Muscle layer of colon (tissue), 2 donors: ENCODE data around the gene B4GALNT3.
"Not testable (repeated sequence)": the region's sequence is repeated elsewhere in the genome, so short reads cannot be mapped to it uniquely, and the experiment has no call there.

Experiments
- H3K27ac ChIP-seq: one replicate; pipeline ENCODE4 v1.7.0; 2013; ENCODE audit warnings: low read depth, mild to moderate bottlenecking, low read length, moderate library complexity
- H3K27me3 ChIP-seq, 2 donors: one replicate each; pipeline ENCODE4 v1.7.0; 2013; ENCODE audit warnings: low read length in 2 of 2, mild to moderate bottlenecking in 2 of 2; ENCODE audit not compliant: insufficient read depth in 2 of 2, control insufficient read depth in 1 of 2
- H3K36me3 ChIP-seq: one replicate; pipeline ENCODE4 v1.7.0; 2013; ENCODE audit warnings: mild to moderate bottlenecking, low read length; ENCODE audit not compliant: insufficient read depth
- H3K4me1 ChIP-seq: one replicate; pipeline ENCODE4 v1.7.0; 2013; ENCODE audit warnings: mild to moderate bottlenecking, low read length; ENCODE audit not compliant: insufficient read depth
- H3K4me3 ChIP-seq, 2 donors: one replicate each; pipeline ENCODE4 v1.7.0; 2013; ENCODE audit warnings: low read length in 2 of 2, low read depth in 1 of 2, mild to moderate bottlenecking in 1 of 2, moderate library complexity in 1 of 2
- H3K9ac ChIP-seq: one replicate; pipeline ENCODE4 v1.7.0; 2013; ENCODE audit warnings: low read length
- H3K9me3 ChIP-seq: one replicate; pipeline ENCODE4 v1.7.0; 2013; ENCODE audit warnings: mild to moderate bottlenecking, low read length
- donor health status: abdominal sarcoma.
- donor health status: Adenocarcinoma of cecum.

B4GALNT3 gene

DNA sequence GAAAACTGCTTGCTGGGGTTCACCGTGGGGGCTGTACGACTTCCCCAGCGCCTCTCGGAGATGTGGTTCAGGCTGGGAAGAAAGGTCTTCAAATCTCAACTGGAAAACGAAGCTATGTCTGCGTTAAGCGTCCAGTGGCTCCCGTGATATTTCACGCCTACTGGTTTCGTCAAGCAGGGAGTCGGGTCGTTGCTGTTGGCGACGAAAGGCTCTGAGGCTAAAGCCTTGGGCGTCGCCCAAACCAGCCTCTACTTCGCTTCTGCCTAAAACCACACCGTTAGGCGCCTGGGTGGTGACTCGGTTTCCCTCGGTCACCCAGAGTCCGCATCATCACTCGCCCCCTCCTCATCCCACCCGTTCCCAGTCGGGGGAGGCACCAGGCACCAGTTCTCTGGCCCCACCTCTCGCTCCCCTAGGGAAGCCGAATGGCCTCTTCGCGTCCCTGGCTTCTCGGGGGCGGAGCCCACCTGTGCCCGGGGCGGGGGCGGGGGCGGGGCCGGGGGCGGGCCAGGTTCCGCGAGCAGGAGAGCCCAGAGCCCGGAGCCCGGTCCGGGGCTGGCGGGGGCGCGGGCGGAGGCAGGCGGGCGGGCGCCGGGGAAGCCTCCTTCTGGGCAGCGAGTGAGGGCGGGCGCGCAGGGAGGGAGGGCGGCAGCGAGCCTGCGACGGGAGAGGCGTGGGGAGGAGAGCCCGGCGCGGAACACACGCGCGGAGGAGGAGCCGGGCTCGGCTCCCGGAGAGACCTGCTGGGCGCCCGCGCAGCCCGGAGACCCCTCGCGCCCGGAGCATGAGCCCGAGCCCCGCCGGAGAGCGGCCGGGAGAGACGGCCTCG, at the start of gene B4GALNT3:
Gene B4GALNT3, plus strand, starts transcription at position 510 of the 829 bp plus-strand sequence. CDS start 438 bp downstream, outside the sequence.
- Histone ChIP-seq H3K9ac (no peak within 1 kb of the TSS), H3K4me1 (peaks cover 7% of the 10 kb centered on the region), H3K4me3 (peak within 1 kb of the TSS; percentile 48 to 54), H3K27ac (no peak within 1 kb of the TSS), H3K9me3 (no peaks in the 10 kb centered on the region), H3K27me3 (peaks cover 32 to 34% of the 10 kb centered on the region in 2 donors), H3K36me3 (no peaks in the 10 kb centered on the region)

DNA sequence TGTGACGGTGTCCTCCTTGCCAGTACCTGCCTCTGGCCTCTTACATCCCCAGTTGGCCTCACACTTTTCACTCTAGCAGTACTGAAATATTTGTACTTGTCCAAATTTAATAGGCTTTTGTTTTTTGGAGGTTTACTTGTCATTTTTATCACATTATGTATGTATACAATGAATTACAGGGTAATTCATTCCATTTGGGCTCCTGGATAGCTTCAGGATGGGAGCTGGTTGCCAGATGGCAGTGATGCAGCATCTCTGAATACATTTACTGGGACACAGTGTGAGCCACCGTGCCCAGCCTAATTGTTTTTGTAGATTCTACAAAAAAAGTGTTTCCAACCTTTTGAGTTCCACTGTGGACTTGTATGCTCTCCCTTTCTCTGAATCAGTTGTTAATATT, 44.9 kb upstream of the B4GALNT3 start:
- Histone ChIP-seq H3K4me3 (no peak overlapping the region), H3K27ac (no peak overlapping the region), H3K4me1 (no peaks in the 10 kb centered on the region), H3K9ac (no peak overlapping the region), H3K27me3 (no peaks in the 10 kb centered on the region), H3K36me3 (peaks cover 15% of the 10 kb centered on the region), H3K9me3 (no peaks in the 10 kb centered on the region)

DNA sequence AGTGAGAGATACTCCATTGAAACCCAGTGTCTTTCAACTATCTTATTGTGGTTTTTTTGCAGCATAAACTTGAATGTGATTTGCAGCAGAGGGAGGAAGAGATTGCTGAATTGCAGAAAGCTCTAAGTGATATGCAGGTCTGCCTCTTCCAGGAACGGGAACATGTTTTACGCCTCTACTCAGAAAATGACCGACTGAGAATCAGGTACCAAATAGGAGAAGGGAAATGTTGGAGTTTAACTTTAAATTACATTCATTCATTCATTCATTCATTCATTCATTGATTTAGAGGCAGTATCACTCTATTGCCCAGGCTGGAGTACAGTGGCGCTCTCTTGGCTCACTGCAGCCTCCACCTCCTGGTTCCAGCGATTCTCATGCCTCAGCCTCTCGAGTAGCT, 41.3 kb upstream of the B4GALNT3 start:
- Histone ChIP-seq H3K9ac (no peak overlapping the region), H3K9me3 (no peaks in the 10 kb centered on the region), H3K4me1 (no peaks in the 10 kb centered on the region), H3K36me3 (peaks cover 15% of the 10 kb centered on the region), H3K4me3 (no peak overlapping the region), H3K27ac (no peak overlapping the region), H3K27me3 (no peaks in the 10 kb centered on the region)

DNA sequence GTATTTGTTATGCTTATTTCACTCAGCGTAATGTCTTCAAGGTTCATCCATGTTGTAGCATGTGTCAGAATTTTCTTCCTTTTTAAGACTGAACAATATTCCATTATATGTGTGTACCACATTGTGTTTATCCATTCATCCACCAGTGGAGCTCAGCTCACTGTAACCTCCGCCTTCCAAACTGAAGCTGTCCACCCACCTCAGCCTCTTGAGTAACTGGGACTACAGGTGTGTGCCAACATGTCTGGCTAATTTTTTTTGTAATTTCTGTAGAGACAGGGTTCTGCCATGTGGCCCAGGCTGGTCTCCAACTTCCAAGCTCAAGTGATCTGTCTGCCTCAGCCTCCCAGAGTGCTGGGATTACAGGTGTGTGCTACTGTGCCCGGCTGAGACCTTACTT, 37.2 kb upstream of the B4GALNT3 start:
- H3K27ac ChIP-seq = no peak overlapping the region
- no peaks in the 10 kb centered on the region for H3K27me3 ChIP-seq
- H3K4me1 ChIP-seq = no peaks in the 10 kb centered on the region
- no peak overlapping the region for H3K4me3 ChIP-seq
- H3K36me3 ChIP-seq = peaks cover 19% of the 10 kb centered on the region
- H3K9me3 ChIP-seq = no peaks in the 10 kb centered on the region
- H3K9ac ChIP-seq = no peak overlapping the region

DNA sequence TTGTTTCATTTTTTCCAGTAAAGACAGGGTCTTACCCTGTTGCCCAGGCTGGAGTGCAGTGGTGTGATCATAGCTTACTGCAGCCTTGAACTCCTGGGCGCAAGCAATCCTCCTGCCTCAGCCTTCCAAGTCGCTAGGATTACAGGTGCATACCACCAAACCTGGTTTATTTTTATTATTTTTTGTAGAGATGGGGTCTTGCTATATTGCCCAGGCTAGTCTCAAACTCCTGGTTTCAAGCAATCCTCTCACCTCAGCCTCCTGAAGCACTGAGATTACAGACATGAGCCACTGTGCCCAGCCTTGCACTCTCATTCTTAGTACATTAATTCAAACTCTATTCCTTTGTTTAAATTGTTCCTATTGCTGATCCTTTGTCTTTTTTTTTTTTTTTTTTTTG, 24.0 kb upstream of the B4GALNT3 start:
- H3K4me1 ChIP-seq, H3K9ac ChIP-seq, H3K27me3 ChIP-seq, H3K4me3 ChIP-seq, H3K9me3 ChIP-seq, H3K27ac ChIP-seq: not testable (repeated sequence)
- H3K36me3 ChIP-seq = peaks cover 14% of the 10 kb centered on the region

DNA sequence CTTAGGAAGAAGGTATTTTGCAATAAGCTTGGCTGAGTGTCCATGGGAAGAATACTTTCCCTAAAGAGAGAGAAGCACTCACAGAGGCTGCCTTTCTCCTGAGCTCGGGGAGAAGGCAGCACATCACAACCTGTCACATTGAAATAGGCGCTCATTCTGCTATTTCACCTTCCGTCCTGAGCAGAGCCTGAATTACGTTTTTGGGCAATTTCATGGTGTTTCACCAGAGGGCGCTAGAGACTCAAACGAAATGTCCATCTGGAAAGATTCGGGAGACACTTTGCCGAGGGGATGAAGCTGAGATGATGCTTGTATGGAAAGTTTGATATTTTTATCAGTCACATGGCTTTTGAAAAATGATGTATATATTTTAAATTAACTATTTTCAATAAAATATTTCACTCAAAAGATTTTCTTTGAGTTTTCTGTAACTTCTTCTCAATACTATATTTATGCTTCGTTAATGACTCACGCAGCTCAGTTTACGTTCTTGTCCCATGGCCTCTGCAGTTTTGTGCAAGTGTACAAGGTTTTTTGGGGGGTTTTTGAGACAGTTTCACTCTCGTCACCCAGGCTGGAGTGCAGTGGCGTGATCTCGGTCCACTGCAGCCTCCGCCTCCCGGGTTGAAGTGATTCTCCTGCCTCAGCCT, 17.4 kb upstream of the B4GALNT3 start:
- Histone ChIP-seq H3K27me3 (no peaks in the 10 kb centered on the region), H3K9me3 (no peaks in the 10 kb centered on the region), H3K27ac (no peak overlapping the region), H3K36me3 (peaks cover under 1% of the 10 kb centered on the region), H3K9ac (no peak overlapping the region), H3K4me1 (no peaks in the 10 kb centered on the region), H3K4me3 (no peak overlapping the region)

DNA sequence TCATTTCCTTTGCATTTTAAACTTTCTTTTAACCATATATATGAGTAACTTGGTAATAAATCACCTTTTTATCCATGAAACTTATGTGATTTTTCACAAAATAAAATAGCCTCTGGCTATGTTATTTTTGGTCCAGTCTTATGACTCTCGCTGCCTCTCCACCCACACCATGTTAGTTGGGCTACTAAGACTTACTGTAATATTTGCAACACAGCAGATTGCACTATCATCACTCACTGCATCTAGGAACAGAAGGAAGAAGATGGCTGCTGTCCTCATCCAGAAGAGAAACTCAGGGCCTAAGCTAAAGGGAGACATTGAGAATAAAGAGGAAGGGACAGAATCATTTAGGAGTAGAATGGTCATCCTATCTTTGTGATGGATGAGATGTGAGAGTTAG, 12.6 kb upstream of the B4GALNT3 start:
- H3K4me1 ChIP-seq = no peaks in the 10 kb centered on the region
- no peak overlapping the region for H3K27ac ChIP-seq
- peaks cover 0 to 8% of the 10 kb centered on the region in 2 donors for H3K27me3 ChIP-seq
- no peak overlapping the region for H3K9ac ChIP-seq
- H3K4me3 ChIP-seq = no peak overlapping the region
- no peaks in the 10 kb centered on the region for H3K9me3 ChIP-seq
- no peaks in the 10 kb centered on the region for H3K36me3 ChIP-seq

DNA sequence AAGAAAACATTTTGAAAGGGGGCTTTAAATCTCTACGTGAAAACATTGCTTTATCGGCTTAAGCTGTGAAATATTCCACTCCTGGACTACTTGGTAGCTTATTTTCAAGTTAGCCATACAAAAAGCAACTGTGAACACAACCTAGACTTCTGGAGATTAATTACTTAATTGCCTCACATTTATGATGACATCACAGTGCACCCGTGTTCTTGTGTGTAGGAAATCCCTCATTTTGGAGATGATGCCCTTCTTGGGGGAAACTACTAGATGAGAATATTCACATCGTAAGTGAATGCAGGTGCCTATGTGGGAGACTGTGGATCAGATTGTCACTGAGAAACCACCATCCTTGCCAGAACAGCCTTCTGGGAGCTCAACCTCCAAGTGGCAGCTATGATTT, 10.5 kb upstream of the B4GALNT3 start:
- H3K9me3 ChIP-seq = no peaks in the 10 kb centered on the region
- no peak overlapping the region for H3K27ac ChIP-seq
- no peaks in the 10 kb centered on the region for H3K4me1 ChIP-seq
- no peak overlapping the region for H3K9ac ChIP-seq
- H3K27me3 ChIP-seq = peaks cover 0 to 8% of the 10 kb centered on the region in 2 donors
- no peak overlapping the region for H3K4me3 ChIP-seq
- H3K36me3 ChIP-seq = no peaks in the 10 kb centered on the region

DNA sequence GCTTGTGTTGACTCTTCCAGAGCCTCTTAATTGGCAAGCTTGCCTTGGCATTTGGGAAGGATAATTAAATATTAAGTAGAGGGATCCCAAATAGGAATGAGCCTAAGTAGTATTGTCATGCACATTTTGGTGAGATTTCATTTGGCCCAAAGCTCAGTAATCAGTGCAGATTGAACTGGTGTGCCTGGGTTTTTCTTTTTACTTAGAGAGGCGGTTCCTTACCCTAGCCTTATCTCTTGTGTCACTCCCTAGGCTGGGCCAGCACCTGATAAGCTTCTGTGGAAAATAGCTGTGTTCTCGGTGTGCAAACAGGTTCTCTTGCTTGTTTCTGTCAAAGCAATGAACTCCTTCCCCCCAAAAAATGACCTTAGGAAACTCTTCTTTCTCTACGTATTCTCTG, 9.3 kb upstream of the B4GALNT3 start:
- Histone ChIP-seq H3K36me3 (no peaks in the 10 kb centered on the region), H3K27ac (no peak overlapping the region), H3K9ac (no peak overlapping the region), H3K9me3 (no peaks in the 10 kb centered on the region), H3K4me1 (no peaks in the 10 kb centered on the region), H3K27me3 (peaks cover 0 to 10% of the 10 kb centered on the region in 2 donors), H3K4me3 (no peak overlapping the region)

DNA sequence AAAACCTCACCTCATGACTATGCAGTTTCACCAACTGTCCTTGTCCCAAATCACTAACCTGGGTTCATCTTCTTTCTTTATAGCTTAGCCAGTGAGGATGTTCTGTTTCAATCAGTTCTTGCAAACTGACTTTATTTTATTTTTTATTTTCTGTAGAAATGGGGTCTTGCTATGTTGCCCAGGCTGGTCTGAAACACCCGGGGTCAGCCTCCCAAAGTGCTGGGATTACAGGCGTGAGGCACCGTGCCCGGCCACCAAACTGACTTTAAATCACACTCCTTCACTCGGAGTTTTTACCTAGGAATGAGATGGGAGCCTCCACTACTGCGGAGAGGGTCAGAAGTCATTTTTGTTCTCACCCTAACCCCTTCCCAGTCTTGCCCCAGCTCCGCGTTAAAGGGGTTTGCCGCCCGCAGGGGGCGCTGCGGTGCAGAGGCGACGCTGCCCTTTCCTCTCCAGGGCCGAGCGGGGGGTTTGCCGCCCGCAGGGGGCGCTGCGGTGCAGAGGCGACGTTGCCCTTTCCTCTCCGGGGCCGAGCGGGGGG, 7.0 kb upstream of the B4GALNT3 start:
- Histone ChIP-seq H3K27ac (no peak overlapping the region), H3K9ac (no peak overlapping the region), H3K4me1 (no peaks in the 10 kb centered on the region), H3K27me3 (peaks cover 10 to 13% of the 10 kb centered on the region in 2 donors), H3K9me3 (no peaks in the 10 kb centered on the region), H3K4me3 (no peak overlapping the region), H3K36me3 (no peaks in the 10 kb centered on the region)

DNA sequence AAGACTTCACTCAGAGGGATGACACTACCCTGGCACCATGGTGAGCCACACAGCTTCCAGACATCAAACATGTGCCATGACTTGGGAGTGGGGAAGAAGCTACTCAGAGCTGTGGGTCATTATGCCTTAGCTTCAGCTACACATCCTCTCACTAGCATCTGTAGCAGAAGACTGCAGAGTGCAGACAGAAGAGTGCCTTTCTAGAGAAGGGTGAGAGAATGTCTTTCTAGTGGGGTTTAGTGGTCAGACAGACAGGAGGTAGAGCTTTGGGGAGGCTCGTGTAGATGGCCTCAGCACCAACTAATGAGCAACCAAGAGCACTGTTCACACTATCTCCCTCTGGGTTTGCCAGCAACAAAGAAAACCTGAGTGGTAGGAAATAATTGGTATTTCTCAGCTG, 4.9 kb upstream of the B4GALNT3 start:
- Histone ChIP-seq H3K27me3 (peaks cover 25 to 32% of the 10 kb centered on the region in 2 donors), H3K4me1 (peaks cover 7% of the 10 kb centered on the region), H3K9ac (no peak overlapping the region), H3K36me3 (no peaks in the 10 kb centered on the region), H3K4me3 (no peak overlapping the region), H3K27ac (no peak overlapping the region), H3K9me3 (no peaks in the 10 kb centered on the region)
